Kidney (tissue), 14 donors: ENCODE results near the gene GPHA2. TPM values are rescaled to one million over a fixed set of nuclear protein-coding genes. Genes with fewer than 3 reads are reported as not detected.

Experiments used
- DNase-seq, 5 donors: peaks; one replicate each; pipeline ENCODE4 v3.0.0-alpha.2; 2013 to 2020
- FAIRE-seq: peaks from 2 replicates; lab custom pipeline; 2012; peaks lifted over from hg19 to GRCh38; lab: Jason Lieb, UNC
- H3K27ac ChIP-seq, 2 donors: one replicate each; pipeline ENCODE4 v1.7.0; 2013; ENCODE audit warnings: low read depth in 2 of 2, low read length in 2 of 2, inconsistent platforms in 1 of 2
- H3K27me3 ChIP-seq: one replicate; pipeline ENCODE4 v1.7.1; 2013; ENCODE audit warnings: low read length, inconsistent platforms; ENCODE audit not compliant: control insufficient read depth, insufficient read depth
- H3K36me3 ChIP-seq, 3 donors: one replicate each; pipeline versions ENCODE4 v1.7.0 to v1.7.1; 2013; ENCODE audit warnings: low read length in 3 of 3, control low read depth in 1 of 3, inconsistent platforms in 1 of 3; ENCODE audit not compliant: insufficient read depth in 3 of 3, control insufficient read depth in 2 of 3
- H3K4me1 ChIP-seq, 3 donors: one replicate each; pipeline versions ENCODE4 v1.7.0 to v1.7.1; 2013; ENCODE audit warnings: low read length in 3 of 3, inconsistent platforms in 1 of 3, low read depth in 1 of 3; ENCODE audit not compliant: control insufficient read depth in 2 of 3, insufficient read depth in 2 of 3
- H3K4me3 ChIP-seq, 3 donors: one replicate each; pipeline versions ENCODE4 v1.7.0 to v1.8.1; 2013; ENCODE audit warnings: low read length in 3 of 3, control low read depth in 1 of 3, inconsistent platforms in 1 of 3
- H3K9ac ChIP-seq, 3 donors: one replicate each; pipeline versions ENCODE4 v1.7.0 to v1.7.1; 2013; ENCODE audit warnings: low read length in 3 of 3, control low read depth in 1 of 3, inconsistent platforms in 1 of 3
- H3K9me3 ChIP-seq, 3 donors: one replicate each; pipeline versions ENCODE4 v1.7.0 to v1.7.1; 2013; ENCODE audit warnings: low read length in 3 of 3, control low read depth in 1 of 3, inconsistent platforms in 1 of 3; ENCODE audit not compliant: control insufficient read depth in 2 of 3, insufficient read depth in 1 of 3
- CTCF ChIP-seq: IDR thresholded peaks from 3 replicates; pipeline ENCODE4 v1.5.1; 2012; ENCODE audit warnings: mild to moderate bottlenecking, moderate library complexity, borderline replicate concordance; ENCODE audit not compliant: insufficient read depth; ENCODE audit errors: extremely low read depth
- intact Hi-C: fragments of 100-400 bp; cut with DNase I; formaldehyde crosslinking; loops from one replicate; pipeline ENCODE4 v1.11.1; 2022
- polyA plus RNA-seq: library from polyadenylated mRNA; stranded (reverse); fragments of 350-450 nt; fragmentation: Illumina TruSeq; extraction: RNeasy Lipid Tissue Mini Kit (QIAGEN cat#74804); gene quantifications from one replicate; pipeline ENCODE4 v1.2.3, GENCODE V29; 2014; ENCODE audit warnings: low read depth, low replicate concordance; ENCODE audit not compliant: insufficient read depth
- total RNA-seq: library from RNA; stranded (reverse); fragmentation: NEBNext Ultra II Directional; extraction: Animal tissue kit (Norgen Biotek cat#: 25700); gene quantifications from one replicate; pipeline ENCODE4 v1.2.1, GENCODE V29; 2021
- donor health status: control.
- donor health status: control.
- donor health status: control.
- donor health status: control.
- donor health status: control.
- donor health status: DM: yes; HTN: yes; CAD: no.
- donor health status: Normal renal cell carcinoma (clear cell type).

GPHA2 gene
- total and polyA plus RNA-seq, 2 donors from 2014 or later, result 0.99 TPM; not detected in 1

GRCh38 chr11:64923151-64923661 is 12.5 kb downstream of the GPHA2 start:
- H3K27me3 ChIP-seq, result no peaks in the 10 kb centered on the region
- peak overlapping the region in 1 of 3 donors; percentile 89 for H3K9ac ChIP-seq
- H3K4me1 ChIP-seq, result peaks cover 0 to 18% (median 0%) of the 10 kb centered on the region in 3 donors
- intact Hi-C loops, result no loop called here
- DNase-seq (peak in 1 of 5 donors; percentile 75), FAIRE-seq (no peak)
- peak overlapping the region in 1 of 3 donors; percentile 98 for H3K4me3 ChIP-seq
- peaks cover 0 to 4% (median 0%) of the 10 kb centered on the region in 3 donors for H3K36me3 ChIP-seq
- TF ChIP-seq CTCF, result no peak
- H3K27ac ChIP-seq, result no peak overlapping the region
- no peaks in the 10 kb centered on the region for H3K9me3 ChIP-seq

GRCh38 chr11:64921384-64921783 is 14.3 kb downstream of the GPHA2 start:
- peak in 1 of 5 donors; percentile 43 for DNase-seq
- Histone ChIP-seq H3K4me1 (peaks cover 0 to 24% (median 0%) of the 10 kb centered on the region in 3 donors), H3K9me3 (no peaks in the 10 kb centered on the region), H3K27me3 (no peaks in the 10 kb centered on the region), H3K27ac (no peak overlapping the region), H3K9ac (no peak overlapping the region), H3K36me3 (no peaks in the 10 kb centered on the region), H3K4me3 (no peak overlapping the region)
- intact Hi-C loops, result no loop called here
- no peak for FAIRE-seq
- no peak for TF ChIP-seq CTCF

GRCh38 chr11:64920124-64920523 is 15.6 kb downstream of the GPHA2 start:
- no peaks in the 10 kb centered on the region for H3K36me3 ChIP-seq
- no peak overlapping the region for H3K4me3 ChIP-seq
- DNase-seq, result no peak
- H3K27ac ChIP-seq, result no peak overlapping the region
- no peaks in the 10 kb centered on the region for H3K9me3 ChIP-seq
- FAIRE-seq, result no peak
- TF ChIP-seq CTCF, result no peak
- H3K9ac ChIP-seq, result no peak overlapping the region
- H3K27me3 ChIP-seq, result no peaks in the 10 kb centered on the region
- H3K4me1 ChIP-seq, result peaks cover 0 to 22% (median 4%) of the 10 kb centered on the region in 3 donors
- intact Hi-C loops, result no loop called here

GRCh38 chr11:64919627-64920026 is 16.1 kb downstream of the GPHA2 start:
- Histone ChIP-seq H3K27ac (no peak overlapping the region), H3K9me3 (no peaks in the 10 kb centered on the region), H3K4me3 (no peak overlapping the region), H3K9ac (no peak overlapping the region), H3K27me3 (no peaks in the 10 kb centered on the region), H3K36me3 (no peaks in the 10 kb centered on the region), H3K4me1 (peaks cover 0 to 20% (median 4%) of the 10 kb centered on the region in 3 donors)
- no peak for DNase-seq
- no peak for TF ChIP-seq CTCF
- no peak for FAIRE-seq
- intact Hi-C loops, result no loop called here
